ENCODE measurements around the gene ACD. TPM values are rescaled to one million over a fixed set of nuclear protein-coding genes. Genes with fewer than 3 reads are reported as not detected.

ACD gene
- total and polyA plus RNA-seq, 2 of the 8 experiments (the other 6 are each of a cell fraction or from before 2014, with no cell fraction given): 34.8 to 58.0 TPM

DNA sequence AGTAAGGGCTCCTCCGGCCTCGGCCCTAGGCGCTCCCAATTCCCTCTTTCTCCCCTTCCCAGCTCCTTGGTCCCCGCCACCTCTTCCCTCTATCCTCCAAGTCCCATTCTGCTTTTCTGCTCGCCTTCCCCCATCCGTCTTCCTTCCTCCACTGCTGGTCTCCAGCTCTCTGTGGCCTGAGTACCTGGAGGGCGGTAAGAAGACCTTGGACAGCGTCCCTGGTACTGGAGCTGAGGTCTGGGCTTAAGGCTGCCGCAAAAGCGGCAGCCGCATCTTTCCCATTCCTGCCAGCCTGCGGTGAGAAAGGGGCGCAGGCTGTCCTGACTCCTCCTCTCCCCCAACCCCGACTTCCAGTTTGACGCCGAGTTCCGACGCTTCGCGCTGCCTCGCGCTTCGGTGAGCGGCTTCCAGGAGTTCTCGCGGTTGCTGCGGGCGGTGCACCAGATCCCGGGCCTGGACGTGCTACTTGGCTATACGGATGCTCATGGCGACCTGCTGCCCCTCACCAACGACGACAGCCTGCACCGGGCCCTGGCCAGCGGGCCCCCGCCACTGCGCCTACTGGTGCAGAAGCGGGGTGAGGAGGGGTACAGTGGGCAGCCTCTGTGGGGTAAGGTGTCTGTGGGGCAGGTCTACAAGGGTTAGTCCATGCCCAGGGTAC lies 1.2 kb upstream of the ACD start (continued):
- TF ChIP-seq CHD2 (IDR thresholded peaks at IDR 0.05; ENCODE audit: low read length) (peak; percentile 73), PHF8 (conservative IDR thresholded peaks at IDR 0.05; ENCODE audit: low read depth, low read length) (no peak; the same call in 1 of the 2 replicates), BACH1 (IDR thresholded peaks at IDR 0.05; ENCODE audit: low read length) (no peak), SAP30 (IDR thresholded peaks at IDR 0.05; ENCODE audit: insufficient read depth, insufficient replicate concordance, low read length) (peak; percentile 74), SIN3A (conservative IDR thresholded peaks at IDR 0.05 in 1 of 2, IDR thresholded peaks at IDR 0.05 in 1 of 2; ENCODE audit: low read depth in 1 of 2, low read length in 2 of 2) (peak in 1 of 2 experiments; percentile 79; a peak in 2 of 4 replicates), KDM1A (IDR thresholded peaks at IDR 0.05; ENCODE audit: borderline replicate concordance, low read length) (no peak), TBP (IDR thresholded peaks at IDR 0.05; ENCODE audit: low read depth, low read length) (peak; percentile 40; the same call in 1 of the 2 replicates), TCF12 (IDR thresholded peaks at IDR 0.05; ENCODE audit: low read depth, low read length) (0 out of 2 replicates have a peak, but pooled peaks have one; percentile 1)
- TF ChIP-seq, protein P1, sequence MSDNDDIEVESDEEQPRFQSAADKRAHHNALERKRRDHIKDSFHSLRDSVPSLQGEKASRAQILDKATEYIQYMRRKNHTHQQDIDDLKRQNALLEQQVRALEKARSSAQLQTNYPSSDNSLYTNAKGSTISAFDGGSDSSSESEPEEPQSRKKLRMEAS (IDR thresholded peaks at IDR 0.05): peak; percentile 55
